Activated CD4-positive, CD25-positive, alpha-beta regulatory T cell (primary cell): ENCODE measurements around the gene BCL7A.

ENCODE experiments used
- DNase-seq, 4 experiments: peaks; one replicate each; lab custom pipeline; 2025; lab: John Stamatoyannopoulos, UW

Gene BCL7A

DNA sequence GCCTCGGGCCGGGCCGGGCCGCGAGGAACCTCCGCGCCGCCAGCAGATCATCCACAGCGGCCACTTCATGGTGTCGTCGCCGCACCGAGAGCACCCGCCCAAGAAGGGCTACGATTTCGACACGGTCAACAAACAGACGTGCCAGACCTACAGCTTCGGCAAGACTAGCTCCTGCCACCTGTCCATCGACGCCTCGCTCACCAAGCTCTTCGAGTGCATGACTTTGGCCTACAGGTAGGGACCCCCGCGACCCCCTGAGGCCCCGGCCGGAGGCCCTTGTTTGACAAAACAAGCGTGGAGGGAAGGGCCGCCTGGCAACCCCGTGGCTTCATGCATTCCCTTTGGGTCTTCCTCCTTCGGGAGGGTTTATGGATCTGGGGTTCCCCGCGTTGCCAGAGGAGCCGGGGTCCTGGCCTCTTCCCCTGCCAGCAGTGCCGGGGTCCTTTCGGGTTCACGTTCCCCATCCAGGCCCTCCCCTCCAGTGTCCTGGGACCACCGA is 57.4 kb downstream of the BCL7A start:
- DNase-seq = no peak

DNA sequence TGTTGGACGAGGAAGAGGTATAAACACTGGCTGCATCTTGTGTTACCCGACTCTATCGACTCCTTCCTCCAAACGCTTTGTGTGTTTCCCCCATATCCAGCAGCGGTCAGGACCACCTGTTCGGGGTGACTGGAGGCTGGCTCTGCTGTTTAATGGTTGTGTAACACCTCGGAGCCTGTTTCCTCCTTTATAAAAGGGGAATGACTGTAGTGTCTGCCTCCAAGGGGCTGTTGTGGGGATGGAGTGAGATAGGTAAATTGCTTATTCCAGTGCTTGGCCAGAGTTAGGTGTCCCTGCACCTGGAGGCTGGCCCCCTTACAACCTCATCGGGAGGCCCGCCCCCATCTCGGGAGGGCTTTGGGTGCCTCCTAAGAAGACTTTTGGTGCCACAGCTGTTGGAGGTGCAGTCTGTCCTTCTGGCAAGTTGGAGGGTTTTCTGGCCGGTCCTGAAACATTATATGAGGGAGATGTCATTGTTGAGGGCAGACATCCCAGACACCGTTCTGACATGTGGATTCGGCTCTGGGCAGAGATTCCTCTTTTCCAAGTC is 57.9 kb downstream of the BCL7A start:
- no peak for DNase-seq

DNA sequence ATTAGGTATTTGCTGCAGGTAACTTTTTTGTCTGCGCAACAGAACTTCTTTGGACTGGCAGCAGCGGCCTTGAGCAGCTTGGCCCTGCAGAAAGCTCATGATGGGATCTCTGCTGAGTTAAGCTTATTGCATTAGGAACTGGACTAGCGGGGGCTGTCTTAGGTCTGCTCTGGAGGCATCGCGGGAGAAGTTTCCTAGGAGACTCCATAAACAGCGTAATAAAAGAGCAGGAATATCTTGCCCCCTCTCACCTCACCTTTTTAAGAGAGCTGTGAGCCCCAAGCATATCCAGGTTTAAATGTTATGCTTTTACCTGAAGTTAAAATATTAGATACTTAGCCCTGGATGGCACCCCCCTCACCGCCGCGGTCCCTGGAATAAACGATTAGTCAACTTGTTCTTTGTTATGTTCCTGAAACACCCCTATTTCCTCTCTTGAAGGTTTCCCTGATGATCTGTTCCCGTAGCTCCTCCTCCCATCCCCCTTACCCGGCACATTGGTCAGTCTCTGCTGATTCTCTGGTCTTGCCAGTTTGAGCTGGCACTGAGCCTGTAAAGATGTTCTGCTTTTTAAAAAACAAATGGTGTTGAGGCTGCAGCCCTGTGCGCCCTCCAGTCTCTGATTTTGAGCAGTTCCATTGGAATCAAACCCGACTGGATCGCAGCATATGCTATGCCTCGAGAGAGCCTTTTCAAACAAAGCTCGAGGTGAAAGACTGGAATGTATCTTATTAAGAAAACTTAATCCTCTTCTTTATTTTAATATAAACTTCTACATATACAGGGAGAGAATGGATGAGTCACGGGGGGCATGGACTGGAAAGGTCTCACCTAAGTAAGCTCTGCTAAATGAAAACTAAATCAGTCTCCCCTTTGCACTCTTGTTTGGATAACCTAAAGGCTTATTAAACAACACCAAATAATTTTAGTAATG is 58.7 kb downstream of the BCL7A start:
- no peak for DNase-seq

DNA sequence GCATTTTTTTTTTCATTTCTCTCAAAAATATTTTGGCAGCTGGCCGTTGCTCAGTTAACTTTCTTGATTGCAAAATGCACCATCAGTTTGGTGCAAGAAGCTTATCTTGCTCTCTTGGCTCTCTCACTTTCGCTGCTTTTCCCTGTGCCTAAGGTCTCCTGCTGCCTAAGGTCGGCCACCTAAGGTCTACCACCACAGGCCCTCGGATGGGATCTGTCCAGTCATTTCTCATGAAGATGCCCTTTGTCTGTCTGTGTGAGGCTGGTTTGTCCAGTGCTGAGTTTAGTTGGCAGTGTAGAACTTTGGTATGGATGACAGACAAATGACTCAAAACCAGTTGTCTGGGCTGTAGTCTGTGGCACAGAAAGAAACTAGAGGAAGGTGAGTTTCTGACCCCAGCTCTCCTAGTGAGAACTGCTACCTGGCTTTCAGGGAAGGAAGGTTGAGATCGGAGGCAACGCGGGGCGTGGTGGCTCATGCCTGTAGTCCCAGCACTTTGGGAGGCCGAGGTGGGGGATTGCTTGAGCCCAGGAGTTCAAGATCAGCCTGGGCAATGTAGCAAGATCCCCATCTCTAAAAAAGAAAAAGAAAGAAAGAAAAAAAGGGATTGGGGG is 59.5 kb downstream of the BCL7A start:
- no peak for DNase-seq

DNA sequence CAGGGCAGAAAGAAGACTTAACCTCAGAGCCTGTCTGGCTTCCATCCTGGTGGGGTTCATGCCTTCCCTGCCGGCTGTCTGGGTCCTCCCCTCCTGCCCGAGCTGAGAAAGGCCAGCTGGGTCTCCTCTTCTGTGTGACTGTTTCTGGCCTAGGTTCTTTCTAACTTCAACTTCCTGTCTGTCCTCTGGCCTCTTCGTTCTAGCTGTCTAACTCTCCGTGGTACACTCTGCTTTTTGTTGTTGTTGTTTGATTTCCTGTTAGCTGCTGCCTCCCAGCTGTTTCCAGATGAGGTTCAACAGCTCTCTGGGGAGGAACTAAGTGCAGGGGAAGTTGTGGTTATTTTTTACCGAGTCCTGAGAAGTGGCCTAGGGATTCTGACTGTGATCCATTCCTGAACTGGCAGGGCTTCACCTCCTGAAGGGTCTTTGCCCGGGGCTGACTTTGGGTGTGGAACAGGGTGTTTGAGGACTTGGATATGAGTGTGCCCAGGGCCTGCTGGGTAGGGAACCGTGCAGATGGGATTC is 60.1 kb downstream of the BCL7A start:
- peak in 1 of 4 experiments; percentile 14 for DNase-seq

DNA sequence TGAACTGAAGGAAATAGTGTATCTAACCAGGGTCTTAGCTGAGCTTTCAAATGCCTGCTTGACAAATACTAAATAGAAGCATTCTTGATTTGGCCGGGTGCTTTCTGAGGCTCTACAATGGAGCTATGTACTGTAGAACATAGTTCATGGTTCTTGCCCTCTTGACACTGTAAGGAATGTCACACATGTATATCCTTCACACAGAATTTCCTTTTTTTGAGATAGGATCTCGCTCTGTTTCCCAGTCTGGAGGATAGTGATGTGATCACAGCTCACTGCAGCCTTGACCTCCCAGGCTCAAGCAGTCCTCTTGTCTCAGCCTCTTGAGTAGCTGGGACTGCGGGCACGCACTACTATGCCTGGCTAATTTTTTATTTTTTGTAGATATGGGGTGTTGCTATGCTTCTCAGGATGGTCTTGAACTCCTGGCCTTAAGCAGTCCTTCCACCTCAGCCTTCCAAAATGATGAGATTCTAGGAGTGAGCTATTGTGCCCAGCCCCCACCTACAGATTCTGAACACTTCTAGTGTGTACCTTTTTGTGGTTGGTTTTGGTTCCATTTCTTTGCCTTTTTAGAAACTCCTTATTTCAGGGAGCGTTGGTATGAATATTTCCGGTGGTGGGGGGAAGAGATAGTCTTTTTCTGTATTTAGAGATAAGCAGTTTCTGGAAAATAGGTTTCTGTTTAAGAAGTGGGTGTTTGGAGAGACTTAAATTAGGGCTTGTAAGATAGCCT is 61.1 kb downstream of the BCL7A start:
- DNase-seq = no peak

DNA sequence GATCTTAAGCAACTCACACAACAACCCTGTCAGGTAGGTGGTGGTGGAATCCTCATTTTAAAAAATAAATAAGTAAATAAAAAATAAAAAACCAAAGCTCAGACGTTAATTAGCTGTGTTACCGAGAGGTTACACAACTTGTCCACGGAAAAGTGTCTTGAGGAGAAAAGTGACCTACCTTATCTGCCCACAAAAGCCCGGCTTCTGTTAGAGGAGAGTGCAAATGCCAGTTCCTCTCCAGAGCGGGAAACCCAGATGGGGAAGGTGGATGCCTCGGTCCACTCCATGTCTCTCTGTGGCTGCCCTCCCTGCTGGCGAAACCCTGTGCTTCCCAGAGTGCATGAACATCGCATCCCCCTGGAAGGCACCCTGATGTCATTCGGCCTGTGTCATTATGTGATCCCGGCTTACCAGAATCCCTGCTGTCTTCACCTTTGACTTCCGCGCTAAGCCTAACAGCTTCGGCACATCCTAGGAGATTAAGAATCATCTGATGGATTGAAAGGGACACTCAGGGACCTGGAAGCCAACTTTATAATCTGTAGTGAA is 63.2 kb downstream of the BCL7A start:
- no peak for DNase-seq

DNA sequence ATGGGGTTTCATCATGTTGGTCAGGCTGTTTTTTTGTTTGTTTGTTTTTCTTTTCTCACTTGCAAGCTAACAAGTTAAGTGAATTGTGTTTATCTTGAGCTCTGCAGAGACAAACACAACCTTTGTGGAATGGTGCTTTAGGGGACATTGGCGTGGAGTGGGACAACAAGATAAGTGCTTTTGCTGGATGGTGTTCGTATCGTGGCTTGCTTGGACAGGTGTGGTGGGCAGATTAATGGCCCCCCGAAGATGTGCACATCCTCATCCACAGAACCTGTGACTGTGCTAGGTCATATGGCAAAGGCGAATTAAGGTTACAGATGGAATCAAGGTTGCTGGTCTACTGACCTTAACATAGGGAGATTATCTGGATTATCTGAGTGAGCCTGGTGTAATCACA is 63.9 kb downstream of the BCL7A start:
- DNase-seq = no peak

DNA sequence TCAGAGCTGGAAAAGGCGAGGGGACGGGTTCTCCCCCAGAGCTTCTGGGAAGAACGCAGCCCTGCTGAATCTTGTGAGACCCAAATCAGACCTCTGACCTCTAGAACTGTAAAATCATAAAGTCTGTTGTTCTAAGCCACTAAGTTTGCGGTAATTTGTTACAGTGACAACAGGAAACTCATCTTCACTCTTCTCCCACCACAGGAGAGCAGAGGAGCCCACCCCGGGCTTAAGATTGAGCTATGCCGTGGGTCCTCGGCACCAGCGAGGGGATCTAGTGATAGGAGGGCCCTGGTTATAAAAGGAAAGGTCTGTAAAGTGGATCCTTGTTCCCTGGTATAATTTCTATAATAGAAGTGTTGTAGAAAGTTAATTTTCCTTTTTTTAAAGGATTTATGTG is 64.4 kb downstream of the BCL7A start:
- DNase-seq = no peak

DNA sequence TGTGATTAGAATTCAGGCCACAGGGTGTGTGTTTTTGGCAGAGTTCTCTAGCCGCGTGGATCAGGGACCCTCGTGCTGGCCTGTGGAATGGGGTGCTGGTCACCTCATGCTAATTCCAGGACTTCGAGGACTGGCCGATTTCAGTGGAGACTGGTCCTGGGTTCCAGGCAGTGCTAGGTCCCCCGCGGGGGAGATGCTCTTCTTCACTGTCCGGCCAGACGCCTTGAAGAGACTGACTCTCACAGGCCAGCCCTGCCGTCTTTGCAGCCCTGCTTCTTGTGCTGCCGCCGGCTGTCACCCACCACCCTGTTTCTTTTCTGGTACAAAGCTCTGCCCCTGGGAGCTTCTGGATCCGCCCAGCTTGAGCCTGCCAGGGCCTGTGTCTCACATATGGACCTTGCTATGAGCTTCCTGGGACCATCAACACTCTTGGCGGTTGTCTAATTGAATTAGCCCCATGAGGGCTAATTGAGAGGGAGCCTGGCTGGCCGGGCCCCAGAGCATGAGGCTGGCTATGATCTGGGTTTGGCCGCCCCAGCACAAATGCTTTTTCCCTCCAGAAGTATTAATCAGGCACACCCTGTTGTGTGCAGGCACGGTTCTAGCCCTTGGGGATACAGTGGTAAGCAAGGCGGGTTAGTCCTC is 65.1 kb downstream of the BCL7A start:
- no peak for DNase-seq

DNA sequence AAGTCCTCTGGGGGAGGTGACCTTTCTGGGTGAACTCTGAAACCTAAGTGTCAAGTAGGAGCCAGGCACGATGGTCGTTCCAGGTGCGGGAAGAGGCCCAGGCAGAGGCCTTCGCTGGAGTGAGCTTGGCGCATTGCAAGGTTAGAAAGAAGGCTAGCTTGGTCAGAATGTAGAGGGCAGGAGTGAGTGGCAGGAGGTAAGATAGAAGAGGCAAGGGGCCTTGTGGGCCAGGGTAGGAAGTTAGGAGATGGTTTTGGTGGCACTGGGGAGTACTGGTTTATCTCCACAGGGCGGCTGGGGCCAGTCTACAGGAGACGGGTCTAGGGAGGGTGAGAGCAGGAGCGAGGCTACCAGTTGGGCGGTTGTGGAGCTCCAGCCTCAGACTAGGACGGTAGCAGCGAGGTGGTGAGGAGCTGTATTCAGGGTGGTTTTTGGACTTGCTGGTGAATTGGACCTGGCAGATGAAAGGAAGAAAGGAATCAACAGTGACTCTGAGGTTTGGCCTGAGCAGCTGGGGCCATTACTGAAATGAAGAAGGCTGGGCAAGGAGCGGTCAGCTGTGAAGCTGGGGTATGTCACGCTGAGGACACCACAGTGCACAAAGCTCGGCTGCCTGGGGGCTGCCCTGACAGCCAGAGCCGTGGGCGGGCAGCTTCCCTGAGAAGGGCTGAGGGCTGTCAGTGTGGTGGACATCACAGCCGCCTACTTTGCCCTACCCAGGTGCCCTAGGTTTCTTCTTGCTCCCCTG is 65.9 kb downstream of the BCL7A start:
- no peak for DNase-seq

DNA sequence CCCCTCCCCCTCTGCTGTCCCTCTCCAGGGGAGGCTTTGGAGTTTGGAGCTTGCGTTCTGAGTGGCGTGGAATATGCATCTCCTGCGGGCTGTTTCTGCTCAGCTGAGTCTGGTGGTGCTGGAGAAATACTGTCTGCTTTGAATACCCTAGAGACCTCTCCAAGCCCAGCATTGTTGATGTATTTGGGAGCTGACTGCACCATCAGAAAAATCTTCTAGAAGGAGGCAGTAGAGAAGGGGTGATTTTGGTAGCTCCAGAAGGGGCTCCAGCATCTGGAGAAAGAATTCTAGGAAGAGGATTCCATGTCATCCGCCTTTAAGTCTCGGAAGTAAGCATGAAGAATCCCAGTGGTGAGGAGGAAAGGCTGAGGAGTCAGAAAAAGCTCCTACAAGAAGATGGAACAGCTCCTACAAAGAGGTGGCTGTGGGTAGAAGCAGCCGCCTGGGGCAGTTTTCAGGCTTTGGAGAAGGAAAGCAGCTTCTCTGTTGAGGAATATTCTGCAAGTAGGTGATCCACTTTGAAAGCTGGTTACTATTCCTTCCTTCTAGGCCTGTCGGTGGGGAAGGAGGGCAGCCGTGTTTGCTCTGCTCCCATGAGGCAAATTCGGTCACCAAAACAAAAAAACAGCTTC is 66.6 kb downstream of the BCL7A start:
- DNase-seq = no peak

DNA sequence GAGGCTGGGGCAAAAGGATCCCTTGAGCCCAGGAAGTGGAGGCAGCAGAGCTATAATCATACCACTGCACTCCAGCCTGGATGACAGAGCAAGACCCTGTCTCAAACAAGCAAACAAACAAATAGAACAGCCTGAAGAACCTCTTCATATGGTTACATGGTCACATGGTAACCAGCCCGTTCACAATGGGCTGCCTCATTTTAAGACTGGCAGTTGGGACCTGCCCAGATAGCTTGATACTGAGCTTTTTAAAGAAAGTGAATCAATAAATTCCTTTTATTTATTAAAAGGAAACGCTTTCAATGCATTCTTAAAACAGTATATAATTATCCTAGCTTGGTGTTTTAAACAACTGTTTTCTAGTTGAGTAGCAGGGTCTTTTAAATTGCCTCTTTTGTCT is 67.4 kb downstream of the BCL7A start:
- DNase-seq = no peak

DNA sequence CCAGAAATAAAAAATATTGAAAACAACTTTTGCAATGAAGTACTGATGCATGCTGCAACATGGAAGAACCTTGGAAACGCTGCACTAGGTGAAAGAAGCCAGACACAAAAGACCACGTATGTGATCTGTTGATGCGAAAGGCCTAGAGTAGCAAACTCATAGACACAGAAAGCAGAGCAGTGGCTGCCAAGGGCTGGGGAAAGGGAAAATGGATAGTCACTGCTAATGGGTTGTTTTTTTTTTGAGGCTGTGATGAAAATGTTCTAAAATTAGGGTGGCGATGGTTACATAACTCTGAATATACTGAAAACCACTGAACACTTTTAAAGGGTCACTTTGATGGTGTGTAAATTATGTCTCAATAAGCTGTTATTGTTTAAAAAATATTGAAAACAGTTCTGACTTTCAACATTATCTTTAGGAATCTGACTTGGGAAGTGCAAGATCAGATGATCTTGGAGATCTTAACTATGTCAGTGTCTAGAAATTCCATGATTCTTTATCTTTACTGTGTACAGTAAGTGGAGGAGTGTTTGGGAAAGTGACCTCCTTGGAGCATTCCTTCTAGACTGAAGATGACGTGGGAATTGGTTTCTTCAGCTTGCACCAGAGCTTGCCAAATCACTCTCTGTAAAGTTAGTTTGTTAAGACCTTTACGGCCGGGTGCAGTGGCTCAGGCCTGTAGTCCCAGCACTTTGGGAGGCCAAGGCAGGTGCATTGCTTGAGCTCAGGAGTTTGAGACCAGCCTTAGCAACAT is 69.3 kb downstream of the BCL7A start:
- DNase-seq = no peak

DNA sequence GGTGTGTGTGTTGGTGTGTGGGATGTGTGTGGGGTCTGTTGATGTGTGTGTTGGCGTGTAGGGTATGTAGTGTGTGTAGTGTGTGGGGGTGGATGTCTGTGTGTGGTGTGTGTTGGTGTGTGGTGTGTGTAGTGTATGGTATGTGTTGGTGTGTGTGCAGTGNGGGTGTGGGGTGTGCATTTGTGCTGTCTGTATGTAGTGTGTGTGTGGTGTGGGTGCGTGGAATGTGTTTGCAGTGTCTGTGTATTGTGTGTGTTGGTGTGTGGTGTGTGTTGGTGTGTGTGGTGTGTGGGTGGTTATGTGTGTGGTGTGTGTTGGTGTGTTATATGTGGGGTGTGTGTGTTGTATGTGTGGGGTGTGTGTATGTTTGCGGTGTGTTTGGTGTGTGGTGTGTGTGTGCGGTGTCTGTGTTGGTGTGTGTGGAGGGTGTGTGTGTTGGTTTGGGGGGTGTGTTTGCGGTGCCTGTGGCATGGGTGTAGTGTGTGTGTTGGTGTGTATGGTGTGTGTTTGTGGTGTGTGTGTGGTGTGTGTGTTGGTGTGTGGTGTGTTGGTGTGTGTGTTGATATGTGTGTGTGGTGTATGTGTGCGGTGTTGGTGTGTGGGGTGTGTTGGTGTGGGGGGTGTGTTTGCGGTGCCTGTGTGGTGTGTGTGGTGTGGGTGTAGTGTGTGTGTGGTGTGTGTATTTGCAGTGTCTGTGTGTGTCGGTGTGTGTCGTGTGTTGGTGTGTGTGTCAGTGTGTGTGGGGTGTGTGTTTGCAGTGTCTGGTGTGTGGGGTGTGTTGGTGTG is 71.6 kb downstream of the BCL7A start:
- no peak for DNase-seq

DNA sequence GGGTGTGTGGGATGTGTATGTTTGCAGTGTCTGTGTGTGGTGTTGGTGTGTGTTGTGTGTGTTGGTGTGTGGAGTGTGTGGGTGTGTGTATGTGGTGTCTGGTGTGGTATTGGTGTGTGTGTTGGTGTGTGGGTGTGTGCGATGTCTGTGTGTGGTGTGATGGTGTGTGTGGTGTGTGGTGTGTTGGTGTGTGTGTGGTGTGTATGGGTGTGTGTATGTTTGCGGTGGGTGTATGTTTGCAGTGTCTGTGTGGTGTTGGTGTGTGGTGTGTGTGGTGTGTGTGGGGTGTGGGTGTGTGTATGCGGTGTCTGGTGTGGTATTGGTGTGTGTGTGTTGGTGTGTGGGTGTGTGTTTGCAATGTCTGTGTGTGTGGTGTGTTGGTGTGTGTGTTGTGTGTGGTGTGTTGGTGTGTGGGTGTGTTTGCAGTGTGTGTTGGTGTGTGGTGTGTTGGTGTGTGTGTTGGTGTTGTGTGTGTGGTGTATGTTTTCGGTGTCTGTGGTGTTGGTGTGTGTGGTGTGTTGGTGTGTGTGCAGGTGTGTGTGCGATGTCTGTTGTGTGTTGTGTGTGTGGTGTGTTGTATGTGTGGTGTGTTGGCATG is 72.6 kb downstream of the BCL7A start:
- DNase-seq = no peak

DNA sequence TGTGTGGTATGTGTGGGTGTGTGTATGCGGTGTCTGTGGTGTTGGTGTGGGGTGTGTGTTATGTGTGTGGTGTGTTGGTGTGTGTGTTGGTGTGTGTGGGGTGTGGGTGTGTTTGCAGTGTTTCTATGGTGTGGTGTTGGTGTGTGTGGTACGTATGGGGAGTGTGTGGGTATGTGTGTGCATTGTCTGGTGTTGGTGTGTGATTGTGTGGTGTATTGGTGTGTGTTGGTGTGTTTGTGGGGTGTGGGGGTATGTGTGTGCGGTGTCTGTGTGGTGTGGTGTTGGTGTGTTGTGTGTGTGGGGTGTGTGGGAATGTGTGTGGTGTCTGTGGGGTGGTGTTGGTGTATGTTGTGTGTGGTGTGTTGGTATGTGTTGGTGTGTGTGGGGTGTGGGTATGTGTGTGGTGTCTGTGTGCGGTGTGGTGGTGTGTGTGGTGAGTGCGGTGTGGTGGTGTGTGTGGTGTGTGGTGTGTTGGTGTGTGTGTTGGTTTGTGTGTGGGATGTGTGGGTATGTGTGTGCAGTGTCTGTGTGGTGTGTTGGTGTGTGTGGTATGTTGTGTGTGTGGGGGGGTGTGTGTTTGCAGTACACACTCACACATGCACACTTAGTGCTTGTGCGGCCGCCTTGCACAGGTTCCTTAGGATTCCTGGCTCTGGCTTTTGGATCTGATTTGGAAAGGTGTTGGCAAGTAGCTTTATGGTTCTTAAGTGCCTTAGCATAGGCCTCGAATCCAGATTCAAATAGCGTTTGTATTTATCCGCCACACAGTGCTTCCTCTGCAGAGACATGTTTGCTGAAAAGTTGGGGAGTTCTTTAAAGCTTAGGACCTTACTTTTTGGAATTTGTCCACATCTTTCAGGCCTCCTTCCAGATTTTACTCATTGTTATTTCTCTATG is 73.3 kb downstream of the BCL7A start:
- DNase-seq = no peak
